ENCODE results near the gene PARD3B. TPM values are rescaled to one million over a fixed set of nuclear protein-coding genes. Genes with fewer than 3 reads are reported as not detected.

The PARD3B gene
- total RNA-seq, 4 donors from 2014 or later, result 27.8 to 39.3 (median 33.7) TPM

DNA sequence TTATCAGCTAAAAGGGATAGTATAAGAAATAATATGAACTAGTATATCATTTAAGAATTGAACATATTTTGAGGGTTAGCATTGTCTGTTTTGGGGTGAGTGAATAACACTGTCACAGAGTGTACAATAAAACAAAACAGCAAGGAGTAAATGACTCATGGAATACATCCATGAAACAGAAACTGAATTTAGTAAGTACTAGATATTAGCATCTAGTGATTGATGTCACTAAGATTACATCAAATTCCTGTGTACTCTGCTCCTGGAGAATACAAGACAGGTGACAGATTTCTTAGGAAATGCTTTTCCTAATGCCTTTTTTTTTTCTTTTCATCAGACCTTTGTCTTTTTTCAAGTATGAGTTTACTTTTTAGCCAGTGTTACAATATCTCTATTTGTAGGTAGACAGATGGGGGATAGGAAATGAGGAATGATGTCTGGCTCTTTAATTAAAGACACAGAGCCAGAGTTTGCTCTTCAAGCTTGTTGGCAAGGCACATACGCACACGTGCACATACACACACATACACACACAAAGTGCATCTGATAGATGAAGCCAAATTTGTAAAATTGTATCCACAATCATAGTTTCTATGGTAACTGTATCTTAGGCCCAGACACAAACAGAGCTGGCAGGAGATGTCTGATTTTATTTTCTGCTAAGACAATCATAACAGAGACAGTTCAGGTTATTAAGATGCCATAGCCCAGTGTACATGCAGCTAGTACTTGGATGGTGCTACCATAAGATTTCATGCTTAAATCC lies 998.8 kb downstream of the PARD3B start:
- no peak for DNase-seq (ENCODE audit: low spot score)
- TF ChIP-seq, protein P1, sequence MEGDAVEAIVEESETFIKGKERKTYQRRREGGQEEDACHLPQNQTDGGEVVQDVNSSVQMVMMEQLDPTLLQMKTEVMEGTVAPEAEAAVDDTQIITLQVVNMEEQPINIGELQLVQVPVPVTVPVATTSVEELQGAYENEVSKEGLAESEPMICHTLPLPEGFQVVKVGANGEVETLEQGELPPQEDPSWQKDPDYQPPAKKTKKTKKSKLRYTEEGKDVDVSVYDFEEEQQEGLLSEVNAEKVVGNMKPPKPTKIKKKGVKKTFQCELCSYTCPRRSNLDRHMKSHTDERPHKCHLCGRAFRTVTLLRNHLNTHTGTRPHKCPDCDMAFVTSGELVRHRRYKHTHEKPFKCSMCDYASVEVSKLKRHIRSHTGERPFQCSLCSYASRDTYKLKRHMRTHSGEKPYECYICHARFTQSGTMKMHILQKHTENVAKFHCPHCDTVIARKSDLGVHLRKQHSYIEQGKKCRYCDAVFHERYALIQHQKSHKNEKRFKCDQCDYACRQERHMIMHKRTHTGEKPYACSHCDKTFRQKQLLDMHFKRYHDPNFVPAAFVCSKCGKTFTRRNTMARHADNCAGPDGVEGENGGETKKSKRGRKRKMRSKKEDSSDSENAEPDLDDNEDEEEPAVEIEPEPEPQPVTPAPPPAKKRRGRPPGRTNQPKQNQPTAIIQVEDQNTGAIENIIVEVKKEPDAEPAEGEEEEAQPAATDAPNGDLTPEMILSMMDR (IDR thresholded peaks at IDR 0.05), result no peak
- no peak for ATAC-seq (ENCODE audit: low FRiP score)

DNA sequence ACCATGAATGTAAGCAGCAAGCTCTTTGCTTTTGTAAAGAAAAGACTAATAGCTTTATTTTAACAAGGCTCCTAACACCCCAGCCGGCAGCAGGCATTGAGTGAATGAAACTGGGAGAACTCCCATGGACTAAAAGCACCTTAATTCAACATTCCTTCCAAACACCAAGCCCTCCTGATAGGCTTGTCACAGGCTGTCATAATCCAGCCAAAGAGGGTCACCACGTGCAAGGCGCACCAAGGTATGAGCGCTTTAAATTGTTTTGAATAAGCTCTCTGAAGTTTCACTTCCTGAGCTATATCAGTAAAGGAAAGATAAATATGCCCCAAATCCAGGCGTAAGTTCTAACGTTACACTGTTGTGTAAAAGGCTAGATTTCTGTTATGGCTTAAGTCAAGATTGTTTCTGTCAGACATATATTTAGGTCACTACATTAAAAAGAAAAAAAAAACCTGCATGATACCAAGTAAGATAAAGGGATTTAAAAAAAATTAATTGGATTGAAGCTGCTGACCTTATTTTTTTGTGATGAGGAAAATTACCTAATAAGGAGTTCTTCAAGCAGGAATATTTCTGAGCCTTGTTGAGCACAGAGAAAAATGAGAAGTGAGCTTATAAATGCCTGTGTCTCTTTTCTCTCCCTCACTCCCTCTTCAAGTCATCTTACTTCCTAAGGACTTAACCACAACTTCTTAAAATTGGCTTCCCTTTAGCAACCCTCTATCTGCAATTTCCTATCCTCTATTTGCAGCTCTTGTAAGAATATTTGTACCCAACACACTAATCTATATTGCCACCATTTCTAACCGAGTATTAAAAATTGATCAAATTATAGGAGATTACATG lies 1000.9 kb downstream of the PARD3B start:
- no peak for ATAC-seq (ENCODE audit: low FRiP score)
- TF ChIP-seq, protein P1 (IDR thresholded peaks at IDR 0.05), result no peak
- DNase-seq (ENCODE audit: low spot score), result no peak

DNA sequence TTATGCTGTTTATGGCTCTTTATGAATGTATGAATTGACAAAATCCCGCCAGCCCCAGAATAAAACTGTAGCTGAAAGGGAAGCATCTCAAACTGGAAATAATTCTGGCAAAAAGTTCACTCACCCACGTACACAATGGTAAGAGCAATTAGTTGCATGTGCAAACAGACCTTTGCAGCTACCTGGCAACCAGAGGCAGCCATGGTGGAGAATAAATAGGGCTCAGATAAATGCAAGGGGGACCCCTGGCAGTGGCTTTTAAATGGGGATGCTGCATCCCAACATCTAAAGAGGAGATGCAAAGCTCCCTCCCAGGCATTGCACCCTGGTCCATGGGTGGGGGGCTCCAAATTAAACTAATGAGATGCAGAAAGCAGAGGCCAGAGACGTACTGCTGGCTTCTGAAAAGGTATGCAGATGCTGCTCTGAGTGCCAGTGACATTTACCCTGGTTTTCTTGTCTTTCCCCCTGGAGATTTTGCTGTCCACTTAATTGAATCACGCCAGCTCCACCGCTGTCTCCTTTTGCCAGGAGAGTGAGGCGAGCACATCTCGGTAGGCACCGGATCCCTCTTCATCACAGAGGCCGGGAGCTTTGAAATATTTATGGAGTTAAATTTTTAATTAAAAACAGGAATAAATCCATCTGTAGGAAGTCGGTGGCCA lies 1010.4 kb downstream of the PARD3B start:
- no peak for ATAC-seq (ENCODE audit: low FRiP score)
- DNase-seq (ENCODE audit: low spot score), result no peak
- TF ChIP-seq, protein P1 (IDR thresholded peaks at IDR 0.05), result no peak

DNA sequence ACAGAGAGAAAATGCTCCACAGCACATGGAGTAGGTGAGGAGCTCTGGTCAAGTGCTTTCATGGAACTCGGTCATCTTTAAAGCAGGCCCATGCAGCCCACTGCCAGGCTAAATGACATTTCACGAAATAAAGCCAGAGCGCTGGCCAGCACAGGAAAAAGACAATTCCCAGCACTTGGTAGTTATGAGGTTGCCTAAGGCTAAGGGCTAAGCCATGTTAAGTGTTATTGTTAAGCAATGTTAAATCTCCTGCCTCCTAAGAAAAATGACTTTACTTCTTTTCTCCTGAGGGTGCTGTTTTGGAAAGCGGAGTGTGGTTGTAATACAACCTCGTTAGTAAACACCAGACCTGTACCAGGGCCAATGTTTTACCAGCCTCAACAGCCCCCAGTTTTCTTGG lies 1011.1 kb downstream of the PARD3B start:
- DNase-seq (ENCODE audit: low spot score) (no peak), ATAC-seq (ENCODE audit: low FRiP score) (no peak)

DNA sequence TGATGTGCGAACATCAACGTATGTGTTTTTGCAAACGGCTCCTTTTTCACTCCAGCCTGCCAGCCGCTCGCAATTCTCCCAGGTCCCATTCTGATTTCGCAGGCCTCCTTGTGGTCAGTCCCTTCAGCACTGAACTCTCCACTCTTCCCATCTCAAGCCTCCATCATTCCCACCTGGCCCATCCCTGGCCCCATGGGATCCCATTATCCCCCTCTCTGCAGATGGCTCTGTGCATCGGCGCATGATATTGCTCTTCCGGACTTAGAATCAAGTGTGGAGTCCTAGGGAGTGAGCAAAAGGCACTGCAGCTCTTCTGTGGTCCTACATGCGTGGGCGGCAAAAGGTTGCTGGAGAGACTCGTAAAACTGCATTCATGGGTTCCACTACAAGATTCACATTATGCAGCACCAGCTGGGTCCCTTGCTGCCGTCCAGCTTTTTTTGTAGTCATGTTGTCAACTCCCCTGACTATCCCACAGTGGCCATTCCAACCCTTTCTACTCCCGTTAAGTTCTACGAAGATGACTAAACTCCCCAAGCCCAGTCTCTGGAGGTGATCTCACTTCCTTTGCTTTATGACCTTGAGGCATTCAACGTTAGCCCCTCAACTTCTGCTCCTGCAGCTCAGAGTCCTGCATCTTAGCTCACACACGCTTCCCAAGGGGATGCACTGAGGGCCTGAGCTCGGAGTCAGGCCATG lies 1011.7 kb downstream of the PARD3B start:
- TF ChIP-seq, protein P1 (IDR thresholded peaks at IDR 0.05), result no peak
- ATAC-seq (ENCODE audit: low FRiP score), result no peak
- DNase-seq (ENCODE audit: low spot score), result no peak

More for the DNA sequence above, 1011.1 kb downstream of the PARD3B start:
- TF ChIP-seq, protein P1 (IDR thresholded peaks at IDR 0.05), result no peak

DNA sequence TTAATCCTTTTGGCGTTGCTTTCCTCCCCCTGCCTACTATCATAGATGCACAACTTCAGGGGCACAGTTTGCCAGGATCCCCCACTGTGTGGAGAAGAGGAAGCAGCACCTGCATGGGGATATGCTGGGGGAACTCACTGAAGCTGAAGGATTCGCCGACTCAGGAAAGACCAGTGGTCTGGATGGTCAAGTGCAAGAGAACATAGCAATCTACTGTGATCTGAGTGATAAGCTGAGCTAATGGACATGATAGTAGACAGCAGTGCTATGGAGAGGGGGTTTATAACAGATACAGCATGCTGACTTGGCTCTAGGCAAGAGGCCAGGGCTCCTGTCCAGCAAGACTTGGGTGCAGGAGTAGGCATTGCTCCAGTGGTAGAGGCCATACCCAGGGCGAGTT lies 1012.6 kb downstream of the PARD3B start:
- TF ChIP-seq, protein P1 (IDR thresholded peaks at IDR 0.05), result no peak
- DNase-seq (ENCODE audit: low spot score) (no peak), ATAC-seq (ENCODE audit: low FRiP score) (no peak)

Measured in omental fat pad (tissue), 4 donors.